Fibroblast of lung (primary cell): ENCODE measurements around the gene HCFC1. TPM values are rescaled to one million over a fixed set of nuclear protein-coding genes. Genes with fewer than 3 reads are reported as not detected.

Experiments
- DNase-seq, 2 donors: peaks; one replicate each; pipeline versions ENCODE4 v3.0.0 to v3.0.0-alpha.2; 2010; ENCODE audit warnings: low read depth in 2 of 2
- H2AFZ ChIP-seq: 2 replicates; pipeline ENCODE4 v1.5.1; 2012; ENCODE audit warnings: low read length, control low read depth, inconsistent platforms
- H3K27ac ChIP-seq: 2 replicates; pipeline ENCODE4 v1.5.1; 2011; ENCODE audit warnings: low read length, control low read depth; ENCODE audit not compliant: insufficient read depth
- H3K27me3 ChIP-seq: 2 replicates; pipeline ENCODE4 v1.5.1; 2011; ENCODE audit warnings: mild to moderate bottlenecking, low read length; ENCODE audit not compliant: control insufficient read depth, insufficient read depth
- H3K36me3 ChIP-seq: 2 replicates; pipeline ENCODE4 v1.5.1; 2011; ENCODE audit warnings: low read length; ENCODE audit not compliant: control insufficient read depth, insufficient read depth
- H3K4me1 ChIP-seq: 2 replicates; pipeline ENCODE4 v1.5.1; 2011; ENCODE audit warnings: low read length; ENCODE audit not compliant: control insufficient read depth, insufficient read depth; ENCODE audit errors: extremely low read depth
- H3K4me2 ChIP-seq: 2 replicates; pipeline ENCODE4 v1.5.1; 2011; ENCODE audit warnings: low read length, control low read depth; ENCODE audit not compliant: insufficient read depth; ENCODE audit errors: extremely low read depth
- H3K4me3 ChIP-seq, 4 experiments: fragments of 200-600 bp in 1 of 4; sonication (generic) in 1 of 4; replicated peaks in 1 of 4; 2 replicates each; pipeline ENCODE4 v1.5.1; 2011 to 2016; ENCODE audit warnings: low read length in 4 of 4, low read depth in 3 of 4, mild to moderate bottlenecking in 3 of 4, control low read depth in 2 of 4, inconsistent platforms in 1 of 4, mixed read lengths in 1 of 4; ENCODE audit not compliant: insufficient read depth in 1 of 4; ENCODE audit errors: control extremely low read depth in 1 of 4
- H3K79me2 ChIP-seq: 2 replicates; pipeline ENCODE4 v1.5.1; 2012; ENCODE audit warnings: mild to moderate bottlenecking, low read length, inconsistent platforms; ENCODE audit not compliant: control insufficient read depth, insufficient read depth
- H3K9ac ChIP-seq: 2 replicates; pipeline ENCODE4 v1.5.1; 2011; ENCODE audit warnings: mild to moderate bottlenecking, low read length, control low read depth; ENCODE audit not compliant: insufficient read depth
- H3K9me3 ChIP-seq: 2 replicates; pipeline ENCODE4 v1.5.1; 2012; ENCODE audit warnings: low read depth, low read length; ENCODE audit not compliant: control insufficient read depth, insufficient read depth
- H4K20me1 ChIP-seq: 2 replicates; pipeline ENCODE4 v1.5.1; 2011; ENCODE audit warnings: low read length; ENCODE audit not compliant: control insufficient read depth, insufficient read depth; ENCODE audit errors: extremely low read depth
- EZH2 ChIP-seq: IDR thresholded peaks from 2 replicates; pipeline ENCODE4 v1.5.1; 2012; ENCODE audit warnings: low read length, control low read depth, mild to moderate bottlenecking; ENCODE audit errors: missing control alignments
- polyA plus RNA-seq, 2 donors: library from polyadenylated mRNA; depleted of rRNA in 1 of 2; stranded (reverse) in 1 of 2; unstranded in 1 of 2; fragments of >200 nt; gene quantifications; 2 replicates each; pipeline ENCODE4 v1.2.1, GENCODE V29; 2011 to 2012; ENCODE audit warnings: missing spikeins in 1 of 2
- total RNA-seq: library from RNA; depleted of rRNA; stranded (reverse); fragments of >200 nt; gene quantifications from 2 replicates; pipeline ENCODE4 v1.2.1, GENCODE V29; 2014
- TF ChIP-seq, protein P1 (sequence below), 2 donors: IDR thresholded peaks in 1 of 2; conservative IDR thresholded peaks in 1 of 2; 1 replicate in 1 of 2; 2 replicates in 1 of 2; pipeline ENCODE4 v1.5.1; 2011 to 2012; ENCODE audit warnings: low read length in 2 of 2, control low read depth in 1 of 2, inconsistent platforms in 1 of 2, low read depth in 1 of 2, mild to moderate bottlenecking in 1 of 2

Gene HCFC1
- total and polyA plus RNA-seq, 2 donors (not counting 1 experiment from before 2014, with no cell fraction given): 3.0 to 10.2 TPM

DNA sequence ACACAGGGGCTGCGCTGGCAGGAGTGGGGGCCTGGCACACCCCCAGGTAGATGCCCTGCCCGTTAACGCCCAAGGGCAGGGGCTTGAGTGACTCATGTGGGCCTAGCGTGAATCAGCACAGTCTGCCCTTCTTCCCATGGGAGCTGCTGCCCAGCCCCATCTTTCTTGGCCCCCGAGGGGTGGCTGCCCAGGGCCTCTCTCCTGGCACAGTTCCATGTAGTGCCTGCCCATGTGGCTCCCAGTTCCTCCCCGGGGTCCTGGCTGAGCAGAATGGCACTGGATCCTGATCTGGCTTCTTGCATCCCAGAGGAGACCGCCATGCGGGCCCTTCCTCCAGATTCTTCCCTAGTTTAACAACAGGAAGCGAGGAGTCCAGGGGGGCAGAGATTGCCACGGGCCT lies 69.2 kb downstream of the HCFC1 start:
- Histone ChIP-seq H4K20me1 (no peaks in the 10 kb centered on the region), H3K4me3 (no peak overlapping the region), H3K36me3 (no peaks in the 10 kb centered on the region), H3K4me2 (no peak overlapping the region), H3K4me1 (peaks cover 3% of the 10 kb centered on the region), H3K9me3 (no peaks in the 10 kb centered on the region), H3K27ac (no peak overlapping the region), H3K79me2 (no peaks in the 10 kb centered on the region), H2AFZ (no peak overlapping the region), H3K9ac (no peak overlapping the region), H3K27me3 (no peaks in the 10 kb centered on the region)
- TF ChIP-seq, protein P1, sequence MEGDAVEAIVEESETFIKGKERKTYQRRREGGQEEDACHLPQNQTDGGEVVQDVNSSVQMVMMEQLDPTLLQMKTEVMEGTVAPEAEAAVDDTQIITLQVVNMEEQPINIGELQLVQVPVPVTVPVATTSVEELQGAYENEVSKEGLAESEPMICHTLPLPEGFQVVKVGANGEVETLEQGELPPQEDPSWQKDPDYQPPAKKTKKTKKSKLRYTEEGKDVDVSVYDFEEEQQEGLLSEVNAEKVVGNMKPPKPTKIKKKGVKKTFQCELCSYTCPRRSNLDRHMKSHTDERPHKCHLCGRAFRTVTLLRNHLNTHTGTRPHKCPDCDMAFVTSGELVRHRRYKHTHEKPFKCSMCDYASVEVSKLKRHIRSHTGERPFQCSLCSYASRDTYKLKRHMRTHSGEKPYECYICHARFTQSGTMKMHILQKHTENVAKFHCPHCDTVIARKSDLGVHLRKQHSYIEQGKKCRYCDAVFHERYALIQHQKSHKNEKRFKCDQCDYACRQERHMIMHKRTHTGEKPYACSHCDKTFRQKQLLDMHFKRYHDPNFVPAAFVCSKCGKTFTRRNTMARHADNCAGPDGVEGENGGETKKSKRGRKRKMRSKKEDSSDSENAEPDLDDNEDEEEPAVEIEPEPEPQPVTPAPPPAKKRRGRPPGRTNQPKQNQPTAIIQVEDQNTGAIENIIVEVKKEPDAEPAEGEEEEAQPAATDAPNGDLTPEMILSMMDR (conservative IDR thresholded peaks at IDR 0.05 in 1 of 2, IDR thresholded peaks at IDR 0.05 in 1 of 2; ENCODE audit: low read depth in 1 of 2, low read length in 2 of 2): no peak
- TF ChIP-seq EZH2: no peak
- no peak for DNase-seq

DNA sequence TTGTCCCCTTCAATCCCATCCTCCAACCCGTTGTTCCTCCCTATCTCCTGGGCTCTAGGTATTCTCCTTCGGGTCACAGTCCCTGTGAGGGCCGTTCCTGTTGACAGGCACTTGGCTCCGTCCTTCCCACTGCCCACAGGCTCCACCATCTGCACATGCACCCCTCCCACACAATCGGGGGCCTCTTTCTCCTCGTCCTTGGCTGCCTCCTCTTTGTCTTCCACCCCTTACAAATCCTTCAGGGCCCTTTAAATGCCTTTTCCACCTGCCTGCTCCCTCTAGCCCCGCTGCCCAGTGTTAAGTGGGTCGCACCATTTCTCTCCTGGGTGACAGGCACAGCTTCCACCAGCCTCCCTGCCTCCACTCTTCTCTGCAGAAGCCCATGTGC lies 69.9 kb downstream of the HCFC1 start:
- H3K27ac ChIP-seq: no peak overlapping the region
- DNase-seq: no peak
- H3K4me2 ChIP-seq: no peak overlapping the region
- H3K27me3 ChIP-seq: no peaks in the 10 kb centered on the region
- peaks cover 3% of the 10 kb centered on the region for H3K4me1 ChIP-seq
- no peaks in the 10 kb centered on the region for H3K36me3 ChIP-seq
- no peaks in the 10 kb centered on the region for H3K79me2 ChIP-seq
- H3K9me3 ChIP-seq: no peaks in the 10 kb centered on the region
- H3K9ac ChIP-seq: no peak overlapping the region
- H3K4me3 ChIP-seq: no peak overlapping the region
- no peak overlapping the region for H2AFZ ChIP-seq
- TF ChIP-seq, protein P1 (conservative IDR thresholded peaks at IDR 0.05 in 1 of 2, IDR thresholded peaks at IDR 0.05 in 1 of 2; ENCODE audit: low read depth in 1 of 2, low read length in 2 of 2): no peak
- no peak for TF ChIP-seq EZH2
- no peaks in the 10 kb centered on the region for H4K20me1 ChIP-seq

DNA sequence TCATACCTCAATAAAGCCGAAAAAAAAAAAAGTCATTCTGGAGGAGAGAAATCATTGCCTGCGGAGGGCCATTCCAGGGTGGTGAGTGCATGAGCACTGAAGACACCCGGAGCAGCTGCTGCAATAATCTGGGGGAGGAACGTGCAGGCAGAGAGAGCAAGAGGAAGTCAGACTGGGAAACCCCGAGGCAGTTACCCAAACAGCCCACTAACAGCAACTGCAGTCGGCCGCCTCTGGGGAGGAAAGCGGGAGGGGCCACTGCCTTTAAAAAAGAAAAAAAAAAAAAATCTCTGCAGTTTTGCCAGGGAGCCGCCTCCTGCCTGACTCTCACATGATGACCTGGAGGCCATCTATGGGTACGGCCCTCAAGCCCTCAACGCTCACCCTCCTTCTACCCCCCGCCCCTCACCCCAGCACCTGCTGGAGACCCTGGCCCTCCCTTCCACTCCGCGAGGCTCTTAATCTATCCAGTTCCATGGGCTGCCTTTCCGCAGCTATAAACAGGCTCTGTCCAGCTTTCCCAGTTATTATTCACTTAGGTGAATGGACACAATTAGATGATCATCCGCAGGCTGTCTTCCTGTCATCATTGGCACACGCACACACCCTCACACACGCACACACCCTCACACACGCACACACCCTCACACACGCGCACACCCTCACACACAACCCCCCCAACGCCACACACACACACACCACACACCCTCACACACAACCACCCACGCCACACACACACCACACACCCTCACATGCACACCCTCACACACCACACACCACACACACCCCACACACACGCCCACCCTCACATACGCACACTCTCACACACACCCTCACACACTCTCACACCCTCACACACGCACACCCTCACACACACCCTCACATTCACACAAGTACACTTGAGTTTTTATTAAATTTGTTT lies 70.5 kb downstream of the HCFC1 start:
- no peak overlapping the region for H3K27ac ChIP-seq
- H3K4me1 ChIP-seq: peaks cover 3% of the 10 kb centered on the region
- no peak overlapping the region for H3K4me3 ChIP-seq
- no peaks in the 10 kb centered on the region for H3K36me3 ChIP-seq
- H3K79me2 ChIP-seq: no peaks in the 10 kb centered on the region
- H3K4me2 ChIP-seq: peak overlapping the region; percentile 35
- no peaks in the 10 kb centered on the region for H3K27me3 ChIP-seq
- peak; percentile 61 to 81 for DNase-seq
- no peaks in the 10 kb centered on the region for H4K20me1 ChIP-seq
- TF ChIP-seq, protein P1 (conservative IDR thresholded peaks at IDR 0.05 in 1 of 2, IDR thresholded peaks at IDR 0.05 in 1 of 2; ENCODE audit: low read depth in 1 of 2, low read length in 2 of 2): no peak
- TF ChIP-seq EZH2: no peak
- H3K9me3 ChIP-seq: no peaks in the 10 kb centered on the region
- no peak overlapping the region for H3K9ac ChIP-seq
- no peak overlapping the region for H2AFZ ChIP-seq
